Body of pancreas (tissue), 4 donors: Measurements from ENCODE around the gene DPYSL4.

ENCODE experiments used
- CTCF ChIP-seq, 7 experiments: fragments of 450-650 bp in 4 of 7; fragments of 200-600 bp in 3 of 7; sonication (generic) in 3 of 7; IDR thresholded peaks; one replicate each; pipeline ENCODE4 v1.5.1; 2016 to 2019; ENCODE audit warnings: antibody characterized with exemption in 7 of 7
- POLR2A ChIP-seq, 3 donors: fragments of 450-650 bp; IDR thresholded peaks; one replicate each; pipeline ENCODE4 v1.6.1; 2016; ENCODE audit warnings: antibody characterized with exemption in 3 of 3, mild to moderate bottlenecking in 2 of 3

GRCh38 chr10:132158823-132159222 is 27.9 kb upstream of the DPYSL4 start:
- TF ChIP-seq CTCF (IDR thresholded peaks at IDR 0.05) (no peak), POLR2A (IDR thresholded peaks at IDR 0.05) (no peak)
